ENCODE measurements around the gene MYCN.
A peak's percentile ranks its signal among the peaks of the same experiment; 100 is the strongest.

Gene MYCN

GRCh38 chr2:15967415-15968279 is 27.3 kb downstream of the MYCN start:
- intact Hi-C loops (cut with DNase I), result no loop called here
- DNase-seq, result no peak

GRCh38 chr2:15968280-15969178 is 28.2 kb downstream of the MYCN start:
- intact Hi-C loops (cut with DNase I), result no loop called here
- peak in 11 of 42 donors; percentile 13 to 54 (median 26) for DNase-seq

DNA sequence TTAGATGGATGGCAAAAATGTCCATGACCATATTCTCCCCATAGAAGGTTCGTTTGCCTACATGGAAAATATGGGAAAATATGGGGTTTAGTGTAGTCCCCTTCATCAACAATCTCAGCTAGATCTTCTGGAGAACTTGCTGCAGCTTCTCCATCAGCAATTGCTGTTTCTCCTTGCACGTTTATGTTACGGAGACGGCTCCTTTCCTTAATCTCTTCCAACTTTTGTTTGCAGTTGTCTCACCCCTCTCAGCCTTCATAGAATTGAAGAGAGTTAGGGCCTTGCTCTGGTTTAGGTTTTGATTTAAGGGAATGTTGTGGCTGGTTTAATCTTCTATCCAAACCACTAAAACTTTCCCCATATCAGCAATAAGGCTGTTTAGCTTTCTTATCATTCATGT is 28.9 kb downstream of the MYCN start:
- DNase-seq, result no peak
- intact Hi-C loops (cut with DNase I), result no loop called here

DNA sequence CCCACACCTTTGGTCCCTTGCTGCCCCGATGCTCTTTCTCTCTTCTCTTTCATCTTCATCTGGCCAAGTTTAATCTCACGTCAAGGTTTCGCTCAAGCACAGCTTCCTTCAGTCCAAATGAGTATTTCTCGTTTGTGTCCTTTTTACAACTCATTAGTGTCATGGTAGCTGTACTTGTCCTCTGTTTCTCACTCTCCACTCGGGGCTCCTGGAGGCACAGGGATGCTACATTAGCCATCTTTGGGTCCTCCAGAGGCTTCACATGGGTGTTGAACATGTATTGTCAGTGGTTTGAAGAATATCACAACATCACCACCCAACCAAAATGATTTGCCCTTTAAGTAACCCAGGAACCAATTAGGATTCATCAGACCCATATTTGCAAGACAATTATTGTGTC is 30.4 kb downstream of the MYCN start:
- intact Hi-C loops (cut with DNase I), result no loop called here
- no peak for DNase-seq

DNA sequence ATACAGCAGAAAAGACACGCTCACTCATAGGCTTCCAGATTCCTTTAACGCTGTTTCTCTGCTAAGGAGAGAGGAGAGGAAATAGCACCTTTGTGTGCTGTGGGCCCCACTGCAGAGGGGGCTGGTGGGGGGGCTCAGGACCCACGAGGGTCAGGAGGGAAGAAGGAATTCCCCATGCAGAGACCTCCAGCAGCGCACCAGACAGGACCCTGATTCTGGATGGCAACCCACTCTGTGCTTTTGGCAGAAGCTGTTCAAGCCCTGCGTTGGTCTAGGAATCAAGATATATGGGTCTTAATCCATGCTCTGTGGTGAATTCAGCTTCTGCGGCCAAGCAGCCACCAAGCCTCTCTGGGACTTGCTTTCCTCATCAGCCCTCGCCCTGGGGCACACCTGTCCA is 31.0 kb downstream of the MYCN start:
- DNase-seq, result no peak
- intact Hi-C loops (cut with DNase I), result no loop called here

- no peak for DNase-seq
- intact Hi-C loops (cut with DNase I), result no loop called here
Observed at GRCh38 chr2:15971831-15972522, 31.6 kb downstream of the MYCN start.

GRCh38 chr2:15973481-15974401 is 33.4 kb downstream of the MYCN start:
- intact Hi-C loops (cut with DNase I), result no loop called here
- DNase-seq, result no peak

DNA sequence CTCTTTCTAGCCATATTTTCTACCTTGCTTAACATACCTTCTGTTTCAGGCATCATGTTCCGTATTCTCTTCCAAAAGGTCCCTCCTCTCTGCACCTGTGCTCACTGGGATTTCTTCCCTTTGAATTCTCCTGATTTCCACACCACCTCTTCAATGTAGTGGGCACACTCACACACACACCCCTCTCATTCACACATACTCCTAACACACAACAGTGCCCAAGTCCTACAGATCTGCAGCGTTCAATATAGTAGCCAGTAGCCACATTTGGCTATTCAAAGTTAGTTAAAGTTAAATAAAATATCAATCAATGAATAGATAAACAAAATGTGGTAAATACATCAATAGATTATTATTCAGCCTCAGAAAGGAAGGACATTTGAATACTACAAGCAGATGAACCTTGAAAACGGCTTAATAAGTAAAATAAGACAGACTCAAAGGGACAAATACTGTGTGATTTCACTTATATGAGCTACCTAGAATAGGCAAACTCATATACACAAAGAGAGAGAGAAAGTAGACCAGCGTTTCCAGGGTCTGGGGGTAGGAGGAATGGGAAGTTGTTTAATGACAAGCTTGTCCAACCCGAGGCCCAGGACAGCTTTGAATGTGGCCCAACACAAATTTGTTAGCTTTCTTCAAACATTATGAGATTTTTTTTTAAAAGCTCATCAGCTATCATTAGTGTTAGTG is 34.4 kb downstream of the MYCN start:
- intact Hi-C loops (cut with DNase I), result no loop called here
- no peak for DNase-seq

DNA sequence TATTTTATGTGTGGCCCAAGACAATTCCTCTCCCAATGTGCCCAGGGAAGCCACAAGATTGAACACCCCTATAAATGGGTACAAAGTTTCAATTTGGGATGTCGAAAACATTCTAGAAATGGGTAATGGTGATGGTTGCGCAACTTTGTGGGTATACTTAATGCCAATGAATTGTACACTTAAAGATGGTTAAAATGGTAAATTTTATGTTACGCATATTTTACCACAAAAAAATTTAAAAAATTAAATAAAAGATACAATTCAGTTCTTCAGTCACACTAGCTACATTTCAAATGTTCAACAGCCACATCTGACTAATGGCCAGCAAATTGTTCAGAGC is 34.9 kb downstream of the MYCN start:
- intact Hi-C loops (cut with DNase I), result no loop called here

DNA sequence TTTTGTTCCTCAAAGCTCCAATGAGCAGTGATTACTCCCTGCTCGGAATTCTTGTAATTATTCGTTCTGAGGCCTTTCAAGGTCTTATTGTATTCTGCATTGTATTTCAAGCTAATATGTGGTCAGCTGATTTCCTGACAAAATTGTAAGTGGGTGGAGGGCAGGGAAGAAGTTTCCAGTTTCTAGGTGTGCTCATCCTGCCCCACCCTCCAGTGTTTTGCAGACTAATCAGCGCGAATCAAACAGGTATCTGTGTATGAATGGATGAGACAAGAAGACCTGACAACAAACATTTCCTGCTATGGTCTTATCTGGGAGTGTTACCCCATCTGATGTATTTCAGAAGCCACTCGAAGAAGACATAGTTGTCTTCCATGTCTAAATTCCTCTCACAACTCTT is 35.3 kb downstream of the MYCN start:
- intact Hi-C loops (cut with DNase I), result no loop called here
- DNase-seq, result no peak

More for the DNA sequence above, 34.9 kb downstream of the MYCN start:
- DNase-seq, result no peak

GRCh38 chr2:15976354-15976753 is 36.0 kb downstream of the MYCN start:
- intact Hi-C loops (cut with DNase I), result no loop called here
- DNase-seq, result no peak

GRCh38 chr2:15979051-15979758 is 38.9 kb downstream of the MYCN start:
- peak in 1 of 42 donors; percentile 19 for DNase-seq
- intact Hi-C loops (cut with DNase I), result no loop called here

GRCh38 chr2:15979759-15980604 is 39.6 kb downstream of the MYCN start:
- DNase-seq, result peak in 1 of 42 donors; percentile 24
- intact Hi-C loops (cut with DNase I), result loop anchor here (5.0 kb wide), 1 partner anchor 33 kb away; no protein-coding TSS in a partner anchor

DNA sequence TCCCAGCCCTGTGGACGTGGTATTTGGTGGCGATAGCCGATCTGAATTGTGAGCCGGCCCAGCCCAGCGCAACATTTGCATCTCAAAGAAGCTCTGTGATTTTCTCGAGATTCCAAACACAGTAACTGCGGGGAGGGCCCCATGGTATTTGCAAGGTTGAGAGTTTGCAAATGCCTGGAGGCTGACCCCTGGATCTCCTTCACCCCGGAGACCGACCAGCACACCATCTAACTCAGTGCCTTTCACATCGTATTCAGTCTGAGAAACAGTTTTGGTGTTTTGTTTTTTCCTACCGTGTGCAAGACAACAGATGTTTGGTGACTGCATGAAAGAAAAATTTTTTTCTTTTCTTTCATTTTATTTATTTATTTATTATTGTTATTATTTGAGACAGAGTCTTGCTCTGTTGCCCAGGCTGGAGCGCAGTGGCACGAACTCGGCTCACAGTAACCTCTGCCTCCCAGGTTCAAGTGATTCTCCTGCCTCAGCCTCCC is 40.3 kb downstream of the MYCN start:
- peak in 1 of 42 donors; percentile 33 for DNase-seq
- intact Hi-C loops (cut with DNase I), result loop anchor here (5.0 kb wide), 1 partner anchor 33 kb away; no protein-coding TSS in a partner anchor

GRCh38 chr2:15981646-15982045 is 41.3 kb downstream of the MYCN start:
- intact Hi-C loops (cut with DNase I), result loop anchor here (5.0 kb wide), 1 partner anchor 34 kb away; no protein-coding TSS in a partner anchor
- peak in 1 of 42 donors; percentile 12 for DNase-seq

Measured in head of caudate nucleus (tissue), 42 donors.